Stomach (tissue), 4 donors: Measurements from ENCODE around the gene CAB39.

Experiments
- CTCF ChIP-seq, 7 experiments: fragments of 450-650 bp in 4 of 7; fragments of 200-600 bp in 3 of 7; sonication (generic) in 3 of 7; IDR thresholded peaks; one replicate each; pipeline ENCODE4 v1.5.1; 2016 to 2019; ENCODE audit warnings: antibody characterized with exemption in 7 of 7, control low read depth in 2 of 7, mild to moderate bottlenecking in 1 of 7
- EP300 ChIP-seq: sonication (generic); formaldehyde crosslinking; IDR thresholded peaks from one replicate; pipeline ENCODE4 v1.6.1; 2017; ENCODE audit warnings: antibody characterized with exemption
- POLR2A ChIP-seq, 4 donors: fragments of 450-650 bp; IDR thresholded peaks; one replicate each; pipeline ENCODE4 v1.6.1; 2016; ENCODE audit warnings: antibody characterized with exemption in 4 of 4, control low read depth in 2 of 4, mild to moderate bottlenecking in 1 of 4, moderate library complexity in 1 of 4
- POLR2AphosphoS5 ChIP-seq, 3 donors: sonication (generic); formaldehyde crosslinking; IDR thresholded peaks; one replicate each; pipeline ENCODE4 v1.6.1; 2016; ENCODE audit warnings: antibody characterized with exemption in 3 of 3

- no peak for TF ChIP-seq CTCF (IDR thresholded peaks at IDR 0.05)
- no peak for TF ChIP-seq POLR2A (IDR thresholded peaks at IDR 0.05)
- TF ChIP-seq EP300, result no peak
- TF ChIP-seq POLR2AphosphoS5 (IDR thresholded peaks at IDR 0.05), result no peak
Observed at GRCh38 chr2:230830428-230830827, 117.8 kb downstream of the CAB39 start.
